Activated effector memory CD4-positive, alpha-beta T cell treated with anti-CD3 and anti-CD28 coated beads, Interleukin-2, amount 50 U/mL, for 16 hours (primary cell): ENCODE measurements around the gene SOX2.

Source experiments
- DNase-seq: peaks from one replicate; pipeline ENCODE4 v3.0.0-alpha.2; 2020

The SOX2 gene

DNA sequence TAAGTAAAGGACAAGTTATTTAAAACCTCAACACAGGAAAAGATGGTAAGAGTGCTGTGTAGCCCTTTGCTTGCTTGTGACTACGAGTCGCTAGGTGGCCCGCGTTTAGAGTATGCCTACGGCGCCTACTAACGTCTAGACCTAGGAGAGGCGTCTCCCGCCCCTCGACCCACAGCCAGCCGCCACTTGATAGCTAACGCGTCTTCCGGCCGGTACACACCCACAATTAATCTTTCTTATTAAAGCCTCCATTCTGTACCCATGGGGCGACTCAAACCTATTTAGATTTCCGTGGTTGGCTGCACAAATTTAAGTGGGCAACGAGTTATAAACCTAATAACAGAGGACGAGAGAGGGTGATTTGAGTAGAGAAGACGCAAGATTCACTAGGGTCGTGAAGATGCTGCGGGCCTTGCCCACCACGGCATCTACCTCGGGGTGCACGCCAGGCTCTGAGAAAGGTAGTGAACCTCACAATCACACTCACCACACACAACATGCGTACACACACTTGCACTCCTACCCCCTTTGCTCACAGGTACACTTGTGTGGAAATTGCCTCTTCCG lies 12.0 kb downstream of the SOX2 start:
- no peak for DNase-seq

GRCh38 chr3:181724192-181724965 lies 12.7 kb downstream of the SOX2 start:
- DNase-seq, result no peak

DNA sequence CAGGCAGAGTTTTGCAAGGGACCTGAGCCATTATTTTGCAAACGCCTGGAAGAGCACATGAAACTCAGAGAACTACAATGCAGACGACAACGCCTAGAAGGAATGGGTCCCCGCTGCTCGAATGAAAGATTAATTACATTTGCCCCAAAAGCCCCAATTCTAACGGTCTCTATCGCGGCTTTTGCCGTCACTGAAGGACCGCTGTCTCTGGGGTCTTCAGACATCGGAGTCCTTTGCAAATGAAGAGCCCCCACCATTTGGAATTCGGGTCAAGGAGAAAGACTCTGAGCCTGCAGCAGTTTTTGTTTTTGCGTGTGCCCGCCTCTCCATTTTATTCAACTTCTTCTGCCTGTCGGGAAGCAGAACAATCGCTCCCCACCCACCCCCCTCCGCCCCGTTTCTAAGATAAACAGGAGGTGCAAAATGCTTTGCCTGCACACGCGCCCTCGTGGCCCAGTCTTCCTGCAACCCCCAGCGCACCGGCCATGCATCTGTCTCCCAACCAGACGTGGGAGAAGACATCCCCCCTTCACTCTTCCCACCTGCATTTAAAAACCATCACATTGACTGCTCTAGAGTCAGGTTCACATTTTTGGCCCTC lies 13.5 kb downstream of the SOX2 start:
- no peak for DNase-seq

DNA sequence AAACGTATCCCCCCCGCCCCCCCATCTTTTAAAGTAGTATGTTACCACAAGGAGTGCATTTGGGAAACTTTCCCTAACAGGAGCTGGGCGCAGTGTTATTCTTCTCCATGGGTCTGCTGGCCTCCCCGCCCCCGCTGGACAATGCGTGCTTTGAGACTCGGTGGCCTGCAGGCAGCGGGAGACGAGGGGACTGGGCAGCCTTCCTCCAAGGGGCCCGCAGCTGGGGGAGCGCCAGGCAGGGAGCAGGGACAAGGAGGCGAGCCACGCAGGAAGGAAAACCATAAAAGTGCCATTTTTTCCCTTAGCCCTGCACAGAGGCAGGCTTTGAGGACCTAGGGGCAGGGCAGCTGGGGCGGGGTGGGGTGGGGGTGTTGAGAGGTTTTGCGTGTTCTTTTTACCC lies 14.1 kb downstream of the SOX2 start:
- DNase-seq, result no peak

DNA sequence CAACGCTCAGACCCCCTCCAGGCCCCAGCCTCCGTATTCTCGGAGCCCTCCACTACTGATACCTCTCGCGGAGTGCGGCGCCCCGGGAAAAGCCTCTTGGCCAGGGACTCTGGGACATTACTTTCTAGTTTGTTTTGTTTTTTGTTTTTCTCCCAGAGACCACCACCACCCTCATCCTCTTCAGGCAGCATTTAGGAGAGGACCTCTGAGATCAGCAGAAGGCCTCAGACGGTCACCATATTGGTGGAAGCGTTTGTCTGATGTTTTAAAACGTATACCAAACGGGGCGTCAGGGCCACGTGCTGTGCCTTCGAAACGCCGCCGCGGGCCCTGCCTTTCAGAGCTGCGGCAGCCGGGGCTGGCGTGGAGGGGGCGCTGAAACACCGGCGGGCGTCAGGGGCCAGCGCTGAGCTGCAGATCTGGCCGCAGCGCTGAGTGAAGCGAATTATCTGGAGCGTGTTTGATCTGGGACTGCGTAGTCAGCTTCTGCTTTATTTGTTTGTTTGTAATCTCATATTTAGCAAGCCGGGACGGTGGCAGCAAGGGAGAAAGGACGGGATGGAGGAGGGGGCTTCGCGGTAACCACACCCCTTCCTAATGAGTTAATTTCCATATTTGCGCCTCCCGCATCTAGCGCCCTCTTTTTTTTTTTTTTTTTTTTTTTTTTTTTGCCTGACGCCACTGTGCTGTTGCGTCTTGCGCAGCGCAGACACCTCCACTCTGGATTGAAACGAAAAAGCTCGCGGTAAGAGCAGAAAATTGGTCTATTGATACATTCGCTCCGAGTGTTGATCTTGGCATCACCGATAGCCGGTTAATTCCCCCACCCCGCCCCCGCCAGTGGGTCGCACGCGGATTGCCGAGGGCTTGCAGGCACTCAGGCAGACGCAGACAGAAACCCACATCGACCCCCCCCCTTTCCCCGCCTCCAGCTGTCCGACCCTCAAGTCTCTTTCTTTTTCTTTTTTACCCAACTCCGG lies 14.9 kb downstream of the SOX2 start:
- DNase-seq, result no peak

DNA sequence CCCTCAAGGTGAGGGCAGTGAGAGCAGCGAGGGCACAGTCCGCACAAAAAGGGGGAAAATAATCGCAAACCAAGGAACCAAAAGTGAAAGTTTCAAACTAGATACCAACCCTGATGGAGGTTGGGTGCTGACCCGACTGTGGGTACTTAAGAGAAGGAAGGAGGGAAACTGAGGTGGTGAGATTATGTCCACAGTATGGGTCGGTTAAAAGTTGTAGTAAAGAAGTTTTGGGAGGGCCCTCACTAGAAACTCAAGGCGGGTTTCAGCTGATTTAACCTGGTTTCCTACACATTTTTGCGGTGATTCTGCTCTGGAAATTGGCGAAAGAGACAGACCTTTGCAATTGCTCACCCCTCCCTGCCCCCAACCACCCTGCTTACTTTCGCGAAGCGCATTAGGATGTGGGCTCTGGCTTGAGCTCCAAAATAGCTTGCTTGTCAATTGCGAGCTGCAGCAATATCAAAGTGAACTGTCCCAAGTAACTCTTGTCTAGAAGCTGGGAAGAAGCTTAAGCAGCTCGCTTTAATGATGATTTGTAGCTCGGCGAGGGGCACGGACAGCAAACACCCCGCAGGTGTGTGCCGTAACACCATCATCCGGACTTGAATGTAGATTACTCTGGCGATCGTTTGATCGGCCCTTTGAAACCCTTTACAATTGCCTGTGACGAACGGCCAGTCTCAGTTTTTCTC lies 15.8 kb downstream of the SOX2 start:
- DNase-seq, result no peak

- DNase-seq, result no peak
Observed at GRCh38 chr3:181728470-181729340, 17.0 kb downstream of the SOX2 start.

GRCh38 chr3:181729341-181729869 lies 17.7 kb downstream of the SOX2 start:
- DNase-seq, result no peak

DNA sequence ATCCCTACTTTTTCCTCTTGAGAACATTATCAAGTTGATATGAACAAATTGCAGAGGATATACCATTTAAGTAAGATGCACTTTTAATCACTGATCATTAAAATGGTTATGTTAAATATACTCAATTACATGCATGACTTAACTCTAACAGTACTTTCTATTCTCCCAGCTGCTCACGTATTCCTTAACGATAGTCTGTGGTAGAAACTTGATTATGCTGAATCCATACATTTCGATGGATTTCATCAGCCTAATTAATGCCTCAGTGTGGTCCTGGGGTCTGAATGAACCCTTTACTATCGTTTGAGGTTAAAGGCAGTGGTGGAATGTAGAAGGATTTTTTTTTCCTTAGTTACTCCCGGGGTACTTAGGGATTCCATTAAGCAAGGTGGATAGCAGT lies 18.6 kb downstream of the SOX2 start:
- DNase-seq, result no peak

DNA sequence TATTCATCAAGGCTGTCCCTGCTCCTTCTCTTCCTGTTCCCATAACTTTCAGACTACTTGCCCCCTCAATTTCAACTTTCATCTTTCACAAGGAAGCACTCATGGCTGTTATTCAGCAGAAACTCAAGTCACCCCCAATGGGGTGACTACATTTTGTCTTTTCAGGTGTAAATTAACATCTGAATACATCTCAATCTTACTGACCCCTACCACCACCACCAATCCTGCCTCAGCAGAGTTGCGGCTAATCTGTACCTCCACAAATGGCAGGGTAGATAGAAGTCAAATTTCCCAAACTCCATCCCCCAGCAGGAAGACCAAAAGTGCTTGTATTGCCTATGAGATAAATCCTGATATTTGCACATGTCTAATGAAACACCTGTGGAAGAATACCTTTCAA lies 19.2 kb downstream of the SOX2 start:
- DNase-seq, result no peak

GRCh38 chr3:181735911-181736310 lies 24.2 kb downstream of the SOX2 start:
- no peak for DNase-seq

GRCh38 chr3:181738551-181738950 lies 26.8 kb downstream of the SOX2 start:
- DNase-seq, result no peak

DNA sequence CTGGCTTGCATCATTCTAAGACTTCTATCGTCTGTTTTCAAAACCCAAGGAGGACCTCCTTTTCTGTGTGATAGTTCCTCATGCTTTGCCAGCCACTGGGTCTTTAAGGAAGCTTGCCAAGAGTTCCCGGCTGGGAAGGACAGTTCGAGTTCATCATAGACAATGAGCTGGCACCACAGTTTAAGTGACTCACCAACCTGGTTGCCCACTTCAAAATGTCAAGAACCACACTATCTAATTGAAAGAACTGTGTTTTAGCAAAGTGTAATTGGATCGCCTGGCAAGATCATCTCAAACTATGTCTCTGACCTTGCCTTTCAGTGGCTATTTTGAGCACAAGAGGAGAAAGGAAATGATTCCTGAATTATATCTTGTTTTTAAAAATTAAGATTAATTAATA lies 27.9 kb downstream of the SOX2 start:
- DNase-seq, result no peak

- DNase-seq, result no peak
Observed at GRCh38 chr3:181741417-181741816, 29.7 kb downstream of the SOX2 start.

DNA sequence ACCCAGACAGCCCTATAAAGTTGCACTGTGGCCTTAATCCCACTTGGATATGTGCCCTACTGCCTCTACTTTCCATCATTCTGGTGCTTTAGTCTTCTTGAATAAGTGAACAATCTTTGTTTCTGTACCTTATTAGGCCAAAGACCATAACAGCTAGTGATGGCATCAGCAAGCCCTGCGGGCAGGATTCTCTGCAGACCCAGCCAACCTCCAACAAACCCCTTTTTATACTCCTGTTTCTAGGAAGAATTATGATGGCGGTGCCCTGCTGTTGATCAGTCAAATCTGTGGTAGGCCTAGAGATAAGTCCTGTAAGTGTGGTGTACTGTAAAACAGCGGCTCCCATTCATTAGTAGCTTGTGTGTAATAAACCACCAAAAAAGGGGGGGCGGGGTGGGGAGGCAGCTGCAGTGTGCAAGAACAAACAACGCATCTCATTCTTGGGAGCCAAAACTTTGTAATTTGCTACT lies 40.5 kb downstream of the SOX2 start:
- DNase-seq, result no peak

- DNase-seq, result no peak
Observed at GRCh38 chr3:181753391-181753790, 41.7 kb downstream of the SOX2 start.

DNA sequence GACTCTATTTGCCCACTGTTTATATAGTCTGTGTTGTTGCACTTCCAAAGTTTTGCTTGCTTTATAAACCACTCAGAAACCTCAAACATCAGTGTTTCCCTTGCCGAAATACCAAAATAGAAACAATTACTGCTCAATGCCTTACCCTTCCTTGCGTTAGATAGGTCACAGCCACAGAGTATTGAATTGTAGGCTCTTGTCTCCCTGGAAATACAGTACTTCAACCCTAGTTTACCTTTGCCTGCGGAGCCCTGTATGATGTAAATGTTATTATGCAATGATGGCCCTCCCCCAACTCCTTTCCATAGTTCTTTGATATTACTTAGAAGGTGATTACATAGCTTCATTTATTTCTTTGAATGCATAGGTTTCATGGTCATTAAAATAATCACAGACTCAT lies 44.2 kb downstream of the SOX2 start:
- DNase-seq, result no peak

GRCh38 chr3:181756645-181757297 lies 45.0 kb downstream of the SOX2 start:
- DNase-seq, result no peak

GRCh38 chr3:181757694-181758306 lies 46.1 kb downstream of the SOX2 start:
- DNase-seq, result no peak

DNA sequence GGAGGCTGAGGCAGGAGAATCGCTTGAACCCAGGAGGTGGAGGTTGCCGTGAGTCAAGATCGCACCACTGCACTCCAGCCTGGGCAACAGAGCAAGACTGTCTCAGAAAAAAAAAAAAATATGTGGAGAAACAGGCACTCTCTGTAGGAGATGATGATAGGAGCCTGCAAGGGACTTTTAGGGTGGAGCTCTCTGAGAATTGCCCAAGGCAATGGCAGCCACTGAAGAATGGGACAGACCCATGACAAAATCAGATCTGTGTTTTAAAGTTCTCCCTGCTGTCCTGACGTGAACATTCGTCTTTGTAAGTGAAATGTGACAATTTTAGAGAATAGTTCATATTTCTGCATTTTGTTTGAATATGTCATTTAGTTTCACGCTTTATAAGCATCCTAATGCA lies 50.2 kb downstream of the SOX2 start:
- no peak for DNase-seq
